PFSK-1 (cell line): ENCODE measurements around the gene FAT1.

Experiments
- FOXP2 ChIP-seq: optimal IDR thresholded peaks from 2 replicates; pipeline ENCODE3; 2011; ENCODE audit warnings: borderline replicate concordance, control low read depth, inconsistent platforms; ENCODE audit not compliant: insufficient read depth; ENCODE audit errors: extremely low read length, extremely low read depth
- POLR2AphosphoS5 ChIP-seq: IDR thresholded peaks from 2 replicates; pipeline ENCODE4 v1.6.1; 2012; ENCODE audit warnings: low read depth, mild to moderate bottlenecking, control low read depth, low read length, moderate library complexity
- REST ChIP-seq, 2 experiments: IDR thresholded peaks; 2 replicates each; pipeline versions ENCODE4 v1.6.1 to v1.8.0; 2011 to 2012; ENCODE audit warnings: low read depth in 2 of 2, low read length in 2 of 2, control low read depth in 1 of 2, inconsistent platforms in 1 of 2, mild to moderate bottlenecking in 1 of 2, moderate library complexity in 1 of 2; ENCODE audit not compliant: insufficient read depth in 1 of 2
- SIN3A ChIP-seq: IDR thresholded peaks from 2 replicates; pipeline ENCODE4 v1.6.1; 2012; ENCODE audit warnings: mild to moderate bottlenecking, low read length, moderate library complexity, borderline replicate concordance; ENCODE audit not compliant: insufficient read depth
- TAF1 ChIP-seq: IDR thresholded peaks from 2 replicates; pipeline ENCODE4 v1.6.1; 2012; ENCODE audit warnings: low read length, control low read depth, borderline replicate concordance; ENCODE audit not compliant: insufficient read depth

Gene FAT1

GRCh38 chr4:186560647-186561046 lies 163.0 kb downstream of the FAT1 start:
- TF ChIP-seq REST (IDR thresholded peaks at IDR 0.05; ENCODE audit: insufficient read depth in 1 of 2, low read depth in 2 of 2, low read length in 2 of 2) (no peak), POLR2AphosphoS5 (no peak), SIN3A (no peak), FOXP2 (no peak), TAF1 (no peak)

- TF ChIP-seq FOXP2: no peak
- no peak for TF ChIP-seq SIN3A
- no peak for TF ChIP-seq REST (IDR thresholded peaks at IDR 0.05; ENCODE audit: insufficient read depth in 1 of 2, low read depth in 2 of 2, low read length in 2 of 2)
- TF ChIP-seq TAF1: no peak
- TF ChIP-seq POLR2AphosphoS5: no peak
Observed at GRCh38 chr4:186557486-186557885, 166.2 kb downstream of the FAT1 start.

GRCh38 chr4:186557061-186557460 lies 166.6 kb downstream of the FAT1 start:
- no peak for TF ChIP-seq POLR2AphosphoS5
- TF ChIP-seq TAF1: no peak
- no peak for TF ChIP-seq FOXP2
- TF ChIP-seq SIN3A: no peak
- no peak for TF ChIP-seq REST (IDR thresholded peaks at IDR 0.05; ENCODE audit: insufficient read depth in 1 of 2, low read depth in 2 of 2, low read length in 2 of 2)

GRCh38 chr4:186554914-186555827 lies 168.5 kb downstream of the FAT1 start, which contains the start of gene MTNR1A:
Gene MTNR1A (minus strand): TSS chr4:186555567. CDS start chr4:186555365, 202 bp downstream.
- TF ChIP-seq POLR2AphosphoS5 (no peak), SIN3A (no peak), REST (IDR thresholded peaks at IDR 0.05; ENCODE audit: insufficient read depth in 1 of 2, low read depth in 2 of 2, low read length in 2 of 2) (no peak)

GRCh38 chr4:186554539-186554913 lies 169.1 kb downstream of the FAT1 start:
- TF ChIP-seq SIN3A (no peak), FOXP2 (no peak), POLR2AphosphoS5 (no peak), TAF1 (no peak), REST (IDR thresholded peaks at IDR 0.05; ENCODE audit: insufficient read depth in 1 of 2, low read depth in 2 of 2, low read length in 2 of 2) (no peak)
